ENCODE measurements around the gene CGB5.
"Not testable (repeated sequence)": the region's sequence is repeated elsewhere in the genome, so short reads cannot be mapped to it uniquely, and the experiment has no call there.

Gene CGB5

DNA sequence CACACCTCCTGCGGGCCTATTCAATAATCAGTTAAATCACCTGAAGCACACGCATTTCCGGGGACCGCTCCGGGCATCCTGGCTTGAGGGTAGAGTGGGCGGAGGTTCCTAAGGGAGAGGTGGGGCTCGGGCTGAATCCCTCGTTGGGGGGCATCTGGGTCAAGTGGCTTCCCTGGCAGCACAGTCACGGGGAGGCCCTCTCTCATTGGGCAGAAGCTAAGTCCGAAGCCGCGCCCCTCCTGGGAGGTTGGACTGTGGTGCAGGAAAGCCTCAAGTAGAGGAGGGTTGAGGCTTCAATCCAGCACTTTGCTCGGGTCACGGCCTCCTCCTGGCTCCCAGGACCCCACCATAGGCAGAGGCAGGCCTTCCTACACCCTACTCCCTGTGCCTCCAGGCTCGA is at the start of gene CGB5:
Gene CGB5 (plus strand): TSS at position 301 of the 400 bp plus-strand sequence. CDS start 362 bp downstream, outside the sequence.
- DNase-seq (ENCODE audit: low read depth), result not testable (repeated sequence)

GRCh38 chr19:48994035-48994386 is 49.6 kb upstream of the CGB5 start:
- H3K4me3 ChIP-seq (ENCODE audit: low read depth, low read length), result peak overlapping the region; percentile 95
- TF ChIP-seq MYC (IDR thresholded peaks at IDR 0.05; ENCODE audit: low read depth, low read length), result no peak
- TF ChIP-seq, protein P1, sequence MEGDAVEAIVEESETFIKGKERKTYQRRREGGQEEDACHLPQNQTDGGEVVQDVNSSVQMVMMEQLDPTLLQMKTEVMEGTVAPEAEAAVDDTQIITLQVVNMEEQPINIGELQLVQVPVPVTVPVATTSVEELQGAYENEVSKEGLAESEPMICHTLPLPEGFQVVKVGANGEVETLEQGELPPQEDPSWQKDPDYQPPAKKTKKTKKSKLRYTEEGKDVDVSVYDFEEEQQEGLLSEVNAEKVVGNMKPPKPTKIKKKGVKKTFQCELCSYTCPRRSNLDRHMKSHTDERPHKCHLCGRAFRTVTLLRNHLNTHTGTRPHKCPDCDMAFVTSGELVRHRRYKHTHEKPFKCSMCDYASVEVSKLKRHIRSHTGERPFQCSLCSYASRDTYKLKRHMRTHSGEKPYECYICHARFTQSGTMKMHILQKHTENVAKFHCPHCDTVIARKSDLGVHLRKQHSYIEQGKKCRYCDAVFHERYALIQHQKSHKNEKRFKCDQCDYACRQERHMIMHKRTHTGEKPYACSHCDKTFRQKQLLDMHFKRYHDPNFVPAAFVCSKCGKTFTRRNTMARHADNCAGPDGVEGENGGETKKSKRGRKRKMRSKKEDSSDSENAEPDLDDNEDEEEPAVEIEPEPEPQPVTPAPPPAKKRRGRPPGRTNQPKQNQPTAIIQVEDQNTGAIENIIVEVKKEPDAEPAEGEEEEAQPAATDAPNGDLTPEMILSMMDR (IDR thresholded peaks at IDR 0.05; ENCODE audit: low read depth, low read length), result no peak
- TF ChIP-seq, protein P2, sequence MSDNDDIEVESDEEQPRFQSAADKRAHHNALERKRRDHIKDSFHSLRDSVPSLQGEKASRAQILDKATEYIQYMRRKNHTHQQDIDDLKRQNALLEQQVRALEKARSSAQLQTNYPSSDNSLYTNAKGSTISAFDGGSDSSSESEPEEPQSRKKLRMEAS (IDR thresholded peaks at IDR 0.05; ENCODE audit: low read depth, low read length), result no peak
- TF ChIP-seq POLR2A (IDR thresholded peaks at IDR 0.05; ENCODE audit: extremely low read depth, insufficient read length), result no peak
- no peak for DNase-seq (ENCODE audit: low read depth)

More for the DNA sequence above, at the start of gene CGB5:
- not testable (repeated sequence) for H3K4me3 ChIP-seq (ENCODE audit: low read depth, low read length)

GRCh38 chr19:48997972-48998371 is 45.7 kb upstream of the CGB5 start:
- H3K4me3 ChIP-seq (ENCODE audit: low read depth, low read length), result no peak overlapping the region
- peak; percentile 73 for DNase-seq (ENCODE audit: low read depth)
- TF ChIP-seq, protein P2 (IDR thresholded peaks at IDR 0.05; ENCODE audit: low read depth, low read length), result no peak
- TF ChIP-seq, protein P1 (IDR thresholded peaks at IDR 0.05; ENCODE audit: low read depth, low read length), result peak; percentile 67

DNA sequence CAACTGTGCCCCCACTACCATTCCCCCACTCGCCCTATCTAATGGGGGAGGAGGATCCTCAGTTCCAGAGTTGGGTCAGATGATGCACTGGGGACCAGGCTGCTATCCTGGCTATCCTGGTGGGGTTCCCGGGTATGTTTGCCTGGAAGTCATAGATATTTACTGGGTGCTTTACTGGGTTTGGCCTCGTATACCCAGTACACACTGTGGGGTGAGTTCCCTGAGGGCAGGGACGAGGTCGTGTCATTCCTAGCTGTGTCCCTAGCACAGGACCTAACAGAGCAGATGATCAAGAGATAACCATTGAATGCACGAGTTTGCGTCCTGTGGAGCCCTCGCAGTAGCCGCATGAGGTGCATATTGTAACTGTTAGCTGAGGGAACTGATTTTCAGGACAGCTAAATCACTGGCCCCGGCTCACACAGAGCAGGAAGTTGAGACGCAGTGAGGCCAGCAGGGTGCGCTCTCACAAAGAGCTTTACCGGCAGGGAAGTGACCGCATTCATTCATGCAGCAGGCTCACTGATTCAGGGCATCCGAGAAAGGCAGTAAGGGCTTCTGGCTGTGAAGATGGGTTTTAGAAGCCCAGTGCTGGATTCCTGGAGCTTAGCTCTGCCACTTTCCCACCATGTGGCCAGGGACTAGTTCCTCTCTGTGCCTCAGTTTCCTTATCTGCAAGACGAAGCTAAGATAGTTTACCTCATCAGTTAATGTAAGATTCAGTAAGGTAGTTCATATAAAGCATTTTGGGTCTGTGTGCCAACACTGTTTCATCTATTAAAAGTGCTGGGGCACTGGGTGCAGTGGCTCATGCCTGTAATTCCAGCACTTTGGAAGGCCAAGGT is 43.9 kb upstream of the CGB5 start:
- TF ChIP-seq MYC (IDR thresholded peaks at IDR 0.05; ENCODE audit: low read depth, low read length) (no peak), POLR2A (IDR thresholded peaks at IDR 0.05; ENCODE audit: extremely low read depth, insufficient read length) (no peak)
- TF ChIP-seq, protein P1 (IDR thresholded peaks at IDR 0.05; ENCODE audit: low read depth, low read length), result peak; percentile 62
- peak; percentile 67 for DNase-seq (ENCODE audit: low read depth)

DNA sequence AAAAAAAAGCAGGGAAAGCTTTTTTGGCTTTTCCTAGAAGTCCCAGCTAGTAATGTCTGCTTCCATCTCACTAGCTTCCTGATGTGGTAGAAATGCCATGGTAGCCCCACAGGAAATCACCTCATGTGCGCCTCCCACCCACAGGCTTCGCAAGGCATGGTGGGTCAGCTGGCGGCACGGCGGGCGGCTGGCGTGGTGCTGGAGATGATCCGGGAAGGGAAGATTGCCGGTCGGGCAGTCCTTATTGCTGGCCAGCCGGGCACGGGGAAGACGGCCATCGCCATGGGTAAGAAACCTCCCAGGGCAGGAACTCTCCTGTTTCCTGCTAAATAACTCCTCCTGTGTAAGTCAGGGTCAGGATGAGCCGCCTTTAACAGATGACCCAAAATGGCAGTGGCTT is 39.5 kb upstream of the CGB5 start:
- no peak overlapping the region for H3K4me3 ChIP-seq (ENCODE audit: low read depth, low read length)
- DNase-seq (ENCODE audit: low read depth), result no peak
- TF ChIP-seq, protein P2 (IDR thresholded peaks at IDR 0.05; ENCODE audit: low read depth, low read length), result no peak
- TF ChIP-seq MYC (IDR thresholded peaks at IDR 0.05; ENCODE audit: low read depth, low read length) (no peak), POLR2A (IDR thresholded peaks at IDR 0.05; ENCODE audit: extremely low read depth, insufficient read length) (no peak)
- TF ChIP-seq, protein P1 (IDR thresholded peaks at IDR 0.05; ENCODE audit: low read depth, low read length), result no peak

More for the DNA sequence above, 43.9 kb upstream of the CGB5 start:
- no peak overlapping the region for H3K4me3 ChIP-seq (ENCODE audit: low read depth, low read length)

- TF ChIP-seq, protein P2 (IDR thresholded peaks at IDR 0.05; ENCODE audit: low read depth, low read length), result no peak
- no peak for TF ChIP-seq POLR2A (IDR thresholded peaks at IDR 0.05; ENCODE audit: extremely low read depth, insufficient read length)
- TF ChIP-seq, protein P1 (IDR thresholded peaks at IDR 0.05; ENCODE audit: low read depth, low read length), result no peak
- TF ChIP-seq MYC (IDR thresholded peaks at IDR 0.05; ENCODE audit: low read depth, low read length), result no peak
- no peak for DNase-seq (ENCODE audit: low read depth)
Observed at GRCh38 chr19:49004964-49005614, 38.6 kb upstream of the CGB5 start.

More at GRCh38 chr19:49004964-49005614, 38.6 kb upstream of the CGB5 start:
- no peak overlapping the region for H3K4me3 ChIP-seq (ENCODE audit: low read depth, low read length)

All from NB4 (cell line).